ENCODE results near the gene SSH3. TPM values are rescaled to one million over a fixed set of nuclear protein-coding genes. Genes with fewer than 3 reads are reported as not detected.

Gene SSH3
- total and polyA plus RNA-seq, 2 experiments from 2014 or later = 26.7 to 39.9 TPM

DNA sequence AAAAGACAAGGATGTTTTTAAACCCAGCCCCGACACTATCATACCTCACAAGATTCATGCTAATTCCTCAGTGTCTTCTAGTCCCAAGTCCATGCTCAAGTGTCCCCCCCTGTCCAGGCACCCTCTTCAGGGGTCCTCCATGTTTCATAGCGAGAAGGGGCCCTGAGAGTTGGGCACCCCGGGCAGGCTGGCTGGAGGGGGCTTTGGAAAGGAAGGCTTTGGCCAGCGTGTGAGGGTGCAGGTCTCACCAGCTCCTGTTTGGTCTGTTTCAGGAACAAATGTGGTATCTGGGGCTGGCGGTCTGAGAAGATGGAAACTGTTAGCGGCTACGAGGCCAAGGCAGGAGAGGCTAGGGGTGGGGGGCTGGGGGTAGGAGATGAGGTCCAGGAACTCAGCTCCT lies 4.5 kb upstream of the SSH3 start:
- Histone ChIP-seq H3K9me3 (ENCODE audit: low read depth) (no peaks in the 10 kb centered on the region), H3K4me3 (no peak overlapping the region), H3K27ac (no peak overlapping the region), H3K36me3 (no peaks in the 10 kb centered on the region), H3K4me1 (ENCODE audit: low read depth) (no peaks in the 10 kb centered on the region), H3K27me3 (no peaks in the 10 kb centered on the region)
- no peak for DNase-seq (ENCODE audit: low read depth in 1 of 2, low spot score in 1 of 2)
- no peak for TF ChIP-seq CTCF (IDR thresholded peaks at IDR 0.05; ENCODE audit: low read depth, low read length)

GRCh38 chr11:67299471-67300191 lies 3.7 kb upstream of the SSH3 start:
- Histone ChIP-seq H3K4me3 (no peak overlapping the region), H3K27ac (no peak overlapping the region), H3K4me1 (ENCODE audit: low read depth) (no peaks in the 10 kb centered on the region), H3K27me3 (no peaks in the 10 kb centered on the region), H3K9me3 (ENCODE audit: low read depth) (no peaks in the 10 kb centered on the region), H3K36me3 (no peaks in the 10 kb centered on the region)
- no peak for TF ChIP-seq CTCF (IDR thresholded peaks at IDR 0.05; ENCODE audit: low read depth, low read length)
- DNase-seq (ENCODE audit: low read depth in 1 of 2, low spot score in 1 of 2) = no peak

DNA sequence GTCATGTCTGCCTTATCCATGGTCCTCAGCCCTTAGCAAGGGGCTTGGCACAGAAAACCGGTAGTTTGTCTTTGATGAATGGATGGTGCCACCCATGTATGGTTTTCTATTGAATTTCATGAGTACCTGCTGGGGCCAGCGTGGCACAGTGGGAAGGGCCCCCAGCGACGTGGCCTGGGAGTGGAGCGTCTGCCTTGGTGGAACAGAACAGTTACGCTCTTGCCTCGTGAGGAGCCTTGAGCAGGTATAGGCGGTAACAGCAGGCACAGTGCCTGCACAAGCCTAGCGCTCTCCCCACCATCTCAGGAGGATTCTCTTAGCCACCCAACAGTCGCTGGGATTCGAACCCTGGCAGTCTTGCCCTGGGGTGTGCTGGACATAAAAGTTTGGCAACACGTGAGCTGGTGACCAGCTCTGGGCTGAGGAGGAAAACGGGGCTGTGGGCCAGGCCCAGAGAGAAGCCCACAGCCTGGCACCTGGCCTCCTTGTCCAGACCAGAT lies 3.0 kb upstream of the SSH3 start:
- no peaks in the 10 kb centered on the region for H3K27me3 ChIP-seq
- DNase-seq (ENCODE audit: low read depth in 1 of 2, low spot score in 1 of 2) = no peak
- no peak overlapping the region for H3K4me3 ChIP-seq
- no peaks in the 10 kb centered on the region for H3K9me3 ChIP-seq (ENCODE audit: low read depth)
- no peak overlapping the region for H3K27ac ChIP-seq
- no peak for TF ChIP-seq CTCF (IDR thresholded peaks at IDR 0.05; ENCODE audit: low read depth, low read length)
- no peaks in the 10 kb centered on the region for H3K4me1 ChIP-seq (ENCODE audit: low read depth)
- no peaks in the 10 kb centered on the region for H3K36me3 ChIP-seq

DNA sequence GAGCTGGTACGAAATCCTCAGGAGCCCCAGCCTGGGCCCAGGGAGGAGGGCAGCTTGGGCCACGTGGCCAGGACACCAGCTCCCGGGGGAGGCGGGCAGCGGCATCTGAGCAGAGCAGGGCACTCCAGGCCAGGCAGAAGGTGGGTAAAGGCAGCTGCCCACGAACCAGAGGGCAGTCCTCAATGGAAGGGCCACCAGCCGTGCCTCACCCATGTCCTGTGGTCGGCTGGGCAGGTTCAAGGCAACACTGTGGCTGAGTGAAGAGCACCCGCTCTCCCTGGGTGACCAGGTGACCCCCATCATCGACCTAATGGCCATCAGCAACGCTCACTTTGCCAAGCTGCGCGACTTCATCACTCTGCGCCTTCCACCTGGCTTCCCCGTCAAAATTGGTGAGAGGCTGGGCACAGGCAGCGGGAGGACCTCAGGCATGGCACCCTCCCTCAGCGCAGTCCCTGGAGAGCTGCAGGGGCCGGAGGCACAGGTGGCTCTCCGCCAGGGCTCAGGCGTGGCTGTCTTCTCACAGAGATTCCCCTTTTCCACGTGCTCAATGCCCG lies 2.5 kb upstream of the SSH3 start:
- H3K36me3 ChIP-seq = no peaks in the 10 kb centered on the region
- no peak overlapping the region for H3K4me3 ChIP-seq
- no peak overlapping the region for H3K27ac ChIP-seq
- no peak for DNase-seq (ENCODE audit: low read depth in 1 of 2, low spot score in 1 of 2)
- H3K9me3 ChIP-seq (ENCODE audit: low read depth) = no peaks in the 10 kb centered on the region
- no peaks in the 10 kb centered on the region for H3K4me1 ChIP-seq (ENCODE audit: low read depth)
- TF ChIP-seq CTCF (IDR thresholded peaks at IDR 0.05; ENCODE audit: low read depth, low read length) = no peak
- H3K27me3 ChIP-seq = no peaks in the 10 kb centered on the region

GRCh38 chr11:67301313-67301921 lies 1.9 kb upstream of the SSH3 start:
- TF ChIP-seq CTCF (IDR thresholded peaks at IDR 0.05; ENCODE audit: low read depth, low read length) = no peak
- H3K4me1 ChIP-seq (ENCODE audit: low read depth) = no peaks in the 10 kb centered on the region
- no peak for DNase-seq (ENCODE audit: low read depth in 1 of 2, low spot score in 1 of 2)
- no peak overlapping the region for H3K4me3 ChIP-seq
- H3K36me3 ChIP-seq = no peaks in the 10 kb centered on the region
- H3K27ac ChIP-seq = no peak overlapping the region
- no peaks in the 10 kb centered on the region for H3K27me3 ChIP-seq
- H3K9me3 ChIP-seq (ENCODE audit: low read depth) = no peaks in the 10 kb centered on the region
